Activated naive CD4-positive, alpha-beta T cell treated with anti-CD3 and anti-CD28 coated beads, Interleukin-2, amount 50 U/mL, for 24 hours (primary cell): ENCODE measurements around the gene LRRC26.
"Not testable (repeated sequence)": the region's sequence is repeated elsewhere in the genome, so short reads cannot be mapped to it uniquely, and the experiment has no call there.

Experiments
- H3K27ac Mint-ChIP-seq: one replicate; pipeline ENCODE4 v1.8.0; 2021; ENCODE audit warnings: mild to moderate bottlenecking, mixed read lengths
- H3K27me3 Mint-ChIP-seq: one replicate; pipeline ENCODE4 v1.8.0; 2021; ENCODE audit warnings: mixed read lengths
- H3K36me3 Mint-ChIP-seq: one replicate; pipeline ENCODE4 v1.8.0; 2021; ENCODE audit warnings: mixed read lengths
- H3K4me1 Mint-ChIP-seq: one replicate; pipeline ENCODE4 v1.8.0; 2021; ENCODE audit warnings: mixed read lengths
- H3K4me3 Mint-ChIP-seq: one replicate; pipeline ENCODE4 v1.8.0; 2021; ENCODE audit warnings: mild to moderate bottlenecking, mixed read lengths
- H3K9me3 Mint-ChIP-seq: one replicate; pipeline ENCODE4 v1.8.0; 2021; ENCODE audit warnings: mixed read lengths

The LRRC26 gene

GRCh38 chr9:137128158-137128861 is 41.5 kb downstream of the LRRC26 start:
- peaks cover 2% of the 10 kb centered on the region for H3K27me3 Mint-ChIP-seq
- H3K9me3 Mint-ChIP-seq = no peaks in the 10 kb centered on the region
- H3K27ac Mint-ChIP-seq = peak overlapping the region; percentile 87
- H3K36me3 Mint-ChIP-seq = no peaks in the 10 kb centered on the region
- peaks cover 23% of the 10 kb centered on the region for H3K4me1 Mint-ChIP-seq
- peak overlapping the region; percentile 94 for H3K4me3 Mint-ChIP-seq

- H3K4me1 Mint-ChIP-seq = peaks cover 25% of the 10 kb centered on the region
- H3K27ac Mint-ChIP-seq = peak overlapping the region; percentile 95
- no peaks in the 10 kb centered on the region for H3K27me3 Mint-ChIP-seq
These were observed 42.3 kb downstream of the LRRC26 start for GRCh38 chr9:137127301-137128157.

GRCh38 chr9:137126786-137127185 is 43.1 kb downstream of the LRRC26 start:
- no peaks in the 10 kb centered on the region for H3K36me3 Mint-ChIP-seq
- H3K4me1 Mint-ChIP-seq = peaks cover 32% of the 10 kb centered on the region
- H3K4me3 Mint-ChIP-seq = peak overlapping the region; percentile 94
- no peaks in the 10 kb centered on the region for H3K27me3 Mint-ChIP-seq
- H3K9me3 Mint-ChIP-seq = no peaks in the 10 kb centered on the region
- H3K27ac Mint-ChIP-seq = peak overlapping the region; percentile 95

More at GRCh38 chr9:137127301-137128157, 42.3 kb downstream of the LRRC26 start:
- Mint-ChIP-seq H3K9me3 (no peaks in the 10 kb centered on the region), H3K36me3 (no peaks in the 10 kb centered on the region), H3K4me3 (peak overlapping the region; percentile 94)

- H3K4me1 Mint-ChIP-seq = peaks cover 38% of the 10 kb centered on the region
These were observed 45.8 kb downstream of the LRRC26 start for GRCh38 chr9:137123952-137124462.

GRCh38 chr9:137123468-137123837 is 46.4 kb downstream of the LRRC26 start:
- no peak overlapping the region for H3K4me3 Mint-ChIP-seq
- no peaks in the 10 kb centered on the region for H3K9me3 Mint-ChIP-seq
- peaks cover 37% of the 10 kb centered on the region for H3K4me1 Mint-ChIP-seq
- no peaks in the 10 kb centered on the region for H3K36me3 Mint-ChIP-seq
- H3K27me3 Mint-ChIP-seq = no peaks in the 10 kb centered on the region
- H3K27ac Mint-ChIP-seq = no peak overlapping the region

More at GRCh38 chr9:137123952-137124462, 45.8 kb downstream of the LRRC26 start:
- not testable (repeated sequence) for H3K27ac Mint-ChIP-seq, H3K27me3 Mint-ChIP-seq, H3K9me3 Mint-ChIP-seq, H3K36me3 Mint-ChIP-seq, H3K4me3 Mint-ChIP-seq

- not testable (repeated sequence) for H3K4me3 Mint-ChIP-seq, H3K36me3 Mint-ChIP-seq, H3K27ac Mint-ChIP-seq, H3K27me3 Mint-ChIP-seq, H3K9me3 Mint-ChIP-seq
- H3K4me1 Mint-ChIP-seq = peaks cover 32% of the 10 kb centered on the region
These were observed 46.9 kb downstream of the LRRC26 start for GRCh38 chr9:137122796-137123467.

GRCh38 chr9:137121927-137122795 is 47.7 kb downstream of the LRRC26 start:
- H3K27me3 Mint-ChIP-seq, H3K27ac Mint-ChIP-seq, H3K4me3 Mint-ChIP-seq, H3K36me3 Mint-ChIP-seq, H3K9me3 Mint-ChIP-seq: not testable (repeated sequence)
- peaks cover 25% of the 10 kb centered on the region for H3K4me1 Mint-ChIP-seq
